HepG2 (cell line): ENCODE measurements around the gene RNPEPL1. TPM values are rescaled to one million over a fixed set of nuclear protein-coding genes. Genes with fewer than 3 reads are reported as not detected.

ENCODE experiments used
- HNRNPK ChIP-seq: fragments of 200-400 bp; formaldehyde crosslinking; IDR thresholded peaks from 2 replicates; pipeline ENCODE4 v1.6.1; 2018; ENCODE audit warnings: low read length, low read depth, moderate library complexity, mild to moderate bottlenecking; ENCODE audit not compliant: poor library complexity, severe bottlenecking
- KDM2A ChIP-seq: sonication (generic); formaldehyde crosslinking; IDR thresholded peaks from 2 replicates; pipeline ENCODE4 v1.4.0; 2020; ENCODE audit warnings: low read depth, missing genetic modification reagents, borderline replicate concordance
- MED8 ChIP-seq: sonication (generic); formaldehyde crosslinking; IDR thresholded peaks from 2 replicates; pipeline ENCODE4 v1.8.1; 2023; ENCODE audit warnings: mild to moderate bottlenecking, missing genetic modification reagents; ENCODE audit not compliant: insufficient replicate concordance
- MTF1 ChIP-seq: sonication (generic); formaldehyde crosslinking; IDR thresholded peaks from 2 replicates; pipeline ENCODE4 v1.5.0; 2020; ENCODE audit warnings: missing genetic modification reagents
- NAIF1 ChIP-seq: sonication (generic); formaldehyde crosslinking; IDR thresholded peaks from 2 replicates; pipeline ENCODE4 v1.5.0; 2020; ENCODE audit warnings: mild to moderate bottlenecking, missing genetic modification reagents, borderline replicate concordance
- NCOA5 ChIP-seq: sonication (generic); formaldehyde crosslinking; IDR thresholded peaks from 2 replicates; pipeline ENCODE4 v1.4.0; 2020; ENCODE audit warnings: missing genetic modification reagents
- PATZ1 ChIP-seq: sonication (generic); formaldehyde crosslinking; IDR thresholded peaks from 2 replicates; pipeline ENCODE4 v1.4.0; 2020; ENCODE audit warnings: missing genetic modification reagents
- RAD51 ChIP-seq: fragments of 450-650 bp; IDR thresholded peaks from 2 replicates; pipeline ENCODE4 v1.6.1; 2016; ENCODE audit warnings: borderline replicate concordance
- SMARCE1 ChIP-seq: fragments of 450-650 bp; IDR thresholded peaks from 2 replicates; pipeline ENCODE4 v1.6.1; 2017; ENCODE audit warnings: borderline replicate concordance
- TCF12 ChIP-seq, 2 experiments: fragments of 450-650 bp in 1 of 2; sonication (generic) in 1 of 2; formaldehyde crosslinking in 1 of 2; IDR thresholded peaks; 2 replicates each; pipeline versions ENCODE4 v1.6.1 to v1.8.0; 2017 to 2022; ENCODE audit warnings: antibody characterized with exemption in 1 of 2, mild to moderate bottlenecking in 1 of 2, missing genetic modification reagents in 1 of 2, moderate library complexity in 1 of 2
- THYN1 ChIP-seq: sonication (generic); formaldehyde crosslinking; IDR thresholded peaks from 2 replicates; pipeline ENCODE4 v1.8.1; 2023; ENCODE audit warnings: low read depth, mild to moderate bottlenecking, moderate library complexity, missing genetic modification reagents, borderline replicate concordance
- TIGD3 ChIP-seq: sonication (generic); formaldehyde crosslinking; IDR thresholded peaks from 2 replicates; pipeline ENCODE4 v1.5.1; 2020; ENCODE audit warnings: mild to moderate bottlenecking, missing genetic modification reagents, borderline replicate concordance
- ZFP37 ChIP-seq: sonication (generic); formaldehyde crosslinking; IDR thresholded peaks from 2 replicates; pipeline ENCODE4 v1.4.0; 2020; ENCODE audit warnings: missing genetic modification reagents, borderline replicate concordance
- ZFP41 ChIP-seq: sonication (generic); formaldehyde crosslinking; IDR thresholded peaks from 2 replicates; pipeline ENCODE4 v1.4.0; 2020; ENCODE audit warnings: mild to moderate bottlenecking, missing genetic modification reagents, borderline replicate concordance
- ZNF101 ChIP-seq: sonication (generic); formaldehyde crosslinking; IDR thresholded peaks from 2 replicates; pipeline ENCODE4 v1.4.0; 2020; ENCODE audit warnings: mild to moderate bottlenecking, low read depth, missing genetic modification reagents, borderline replicate concordance
- ZNF143 ChIP-seq: sonication (generic); formaldehyde crosslinking; IDR thresholded peaks from 2 replicates; pipeline ENCODE4 v1.4.0; 2020; ENCODE audit warnings: missing genetic modification reagents
- ZNF282 ChIP-seq: fragments of 450-650 bp; IDR thresholded peaks from 2 replicates; pipeline ENCODE4 v1.6.1; 2018; ENCODE audit not compliant: partially characterized antibody
- ZNF292 ChIP-seq: sonication (generic); formaldehyde crosslinking; IDR thresholded peaks from 2 replicates; pipeline ENCODE4 v1.8.1; 2022; ENCODE audit warnings: mild to moderate bottlenecking, low read depth, missing genetic modification reagents, borderline replicate concordance
- ZNF33A ChIP-seq: sonication (generic); formaldehyde crosslinking; IDR thresholded peaks from 2 replicates; pipeline ENCODE4 v1.5.1; 2020; ENCODE audit warnings: missing genetic modification reagents, mild to moderate bottlenecking, moderate library complexity, borderline replicate concordance
- ZNF367 ChIP-seq: sonication (generic); formaldehyde crosslinking; IDR thresholded peaks from 2 replicates; pipeline ENCODE4 v1.4.0; 2020; ENCODE audit warnings: missing genetic modification reagents, borderline replicate concordance
- ZNF513 ChIP-seq: sonication (generic); formaldehyde crosslinking; conservative IDR thresholded peaks from 2 replicates; pipeline ENCODE4 v1.5.0; 2020; ENCODE audit warnings: missing genetic modification reagents
- ZNF605 ChIP-seq: sonication (generic); formaldehyde crosslinking; IDR thresholded peaks from 2 replicates; pipeline ENCODE4 v1.8.0; 2022; ENCODE audit warnings: mild to moderate bottlenecking, missing genetic modification reagents
- ZNF644 ChIP-seq: IDR thresholded peaks from 2 replicates; pipeline ENCODE4 v1.6.1; 2016; ENCODE audit warnings: low read depth
- ZNF7 ChIP-seq: IDR thresholded peaks from 2 replicates; pipeline ENCODE4 v1.6.1; 2016; ENCODE audit warnings: missing biosample characterization, missing genetic modification reagents
- ZNF749 ChIP-seq: sonication (generic); formaldehyde crosslinking; IDR thresholded peaks from 2 replicates; pipeline ENCODE4 v1.8.0; 2022; ENCODE audit warnings: mild to moderate bottlenecking, missing genetic modification reagents, moderate library complexity, borderline replicate concordance
- polyA plus RNA-seq, 8 experiments: library from polyadenylated mRNA; depleted of rRNA in 3 of 8; stranded (reverse) in 7 of 8; unstranded in 1 of 8; fragments of >200 nt; fragmentation: Illumina TruSeq in 4 of 8; extraction: Trizol in 4 of 8; gene quantifications; 2 replicates each; pipeline versions ENCODE4 v1.2.1 to v1.2.3, GENCODE V29; 2011 to 2016; ENCODE audit warnings: low read depth in 4 of 8, missing spikeins in 1 of 8, mixed read lengths in 1 of 8; ENCODE audit not compliant: insufficient read depth in 1 of 8
- total RNA-seq, 5 experiments: library from RNA; depleted of rRNA; stranded (reverse); fragments of >200 nt; fragmentation: Illumina TruSeq; extraction: Trizol; gene quantifications; 2 replicates each; pipeline ENCODE4 v1.2.3, GENCODE V29; 2016; ENCODE audit warnings: low read depth in 1 of 5

Gene RNPEPL1
- total and polyA plus RNA-seq, 2 of the 13 experiments (the other 11 are each of a cell fraction or from before 2014, with no cell fraction given): 13.0 to 18.0 TPM

GRCh38 chr2:240565333-240566202, 2.7 kb upstream of the RNPEPL1 start (continued):
- TF ChIP-seq ZNF7 (CRISPR knock-in tag) (no peak), ZNF143 (CRISPR knock-in tag) (no peak), KDM2A (peak; percentile 92), ZNF282 (no peak), ZNF749 (CRISPR knock-in tag) (0 out of 2 replicates have a peak, but pooled peaks have one; percentile 45), ZFP41 (no peak), RAD51 (no peak), NCOA5 (no peak), ZNF101 (CRISPR knock-in tag) (no peak), NAIF1 (CRISPR knock-in tag) (no peak; the same call in 1 of the 2 replicates), SMARCE1 (no peak), TIGD3 (CRISPR knock-in tag) (no peak), ZNF644 (CRISPR knock-in tag) (0 out of 2 replicates have a peak, but pooled peaks have one; percentile 20), HNRNPK (no peak), ZNF367 (no peak), ZFP37 (CRISPR knock-in tag) (0 out of 2 replicates have a peak, but pooled peaks have one; percentile 68), THYN1 (CRISPR knock-in tag) (no peak), PATZ1 (CRISPR knock-in tag) (peak; percentile 63), ZNF605 (CRISPR knock-in tag) (peak; percentile 43), MED8 (CRISPR knock-in tag) (no peak), TCF12 (IDR thresholded peaks at IDR 0.05) (no peak), TCF12 (CRISPR knock-in tag; IDR thresholded peaks at IDR 0.05) (no peak), ZNF513 (CRISPR knock-in tag) (no peak), ZNF33A (CRISPR knock-in tag) (no peak), ZNF292 (CRISPR knock-in tag) (0 out of 2 replicates have a peak, but pooled peaks have one; percentile 26), MTF1 (CRISPR knock-in tag) (no peak)
